Spleen (tissue), 7 donors: Measurements from ENCODE around the gene TUBB1.
A peak's percentile ranks its signal among the peaks of the same experiment; 100 is the strongest.

Experiments
- CTCF ChIP-seq, 11 experiments: fragments of 200-600 bp in 7 of 11; fragments of 450-650 bp in 4 of 11; sonication (generic) in 4 of 11; IDR thresholded peaks in 8 of 11; conservative IDR thresholded peaks in 3 of 11; 1 replicate in 7 of 11; 2 replicates in 4 of 11; pipeline versions ENCODE4 v1.4.0 to v1.8.0; 2016 to 2021; ENCODE audit warnings: antibody characterized with exemption in 11 of 11, inconsistent platforms in 4 of 11, mild to moderate bottlenecking in 1 of 11
- POLR2A ChIP-seq, 3 donors: fragments of 450-650 bp; IDR thresholded peaks; one replicate each; pipeline ENCODE4 v1.5.1; 2017; ENCODE audit warnings: antibody characterized with exemption in 3 of 3, mild to moderate bottlenecking in 1 of 3
- donor health status: DM: no; HTN: no; CAD: no; lungs with moderate emphysema.
- donor health status: DM: no; HTN: no; CAD: no.
- donor health status: DM: no; HTN: no; CAD: no.

DNA sequence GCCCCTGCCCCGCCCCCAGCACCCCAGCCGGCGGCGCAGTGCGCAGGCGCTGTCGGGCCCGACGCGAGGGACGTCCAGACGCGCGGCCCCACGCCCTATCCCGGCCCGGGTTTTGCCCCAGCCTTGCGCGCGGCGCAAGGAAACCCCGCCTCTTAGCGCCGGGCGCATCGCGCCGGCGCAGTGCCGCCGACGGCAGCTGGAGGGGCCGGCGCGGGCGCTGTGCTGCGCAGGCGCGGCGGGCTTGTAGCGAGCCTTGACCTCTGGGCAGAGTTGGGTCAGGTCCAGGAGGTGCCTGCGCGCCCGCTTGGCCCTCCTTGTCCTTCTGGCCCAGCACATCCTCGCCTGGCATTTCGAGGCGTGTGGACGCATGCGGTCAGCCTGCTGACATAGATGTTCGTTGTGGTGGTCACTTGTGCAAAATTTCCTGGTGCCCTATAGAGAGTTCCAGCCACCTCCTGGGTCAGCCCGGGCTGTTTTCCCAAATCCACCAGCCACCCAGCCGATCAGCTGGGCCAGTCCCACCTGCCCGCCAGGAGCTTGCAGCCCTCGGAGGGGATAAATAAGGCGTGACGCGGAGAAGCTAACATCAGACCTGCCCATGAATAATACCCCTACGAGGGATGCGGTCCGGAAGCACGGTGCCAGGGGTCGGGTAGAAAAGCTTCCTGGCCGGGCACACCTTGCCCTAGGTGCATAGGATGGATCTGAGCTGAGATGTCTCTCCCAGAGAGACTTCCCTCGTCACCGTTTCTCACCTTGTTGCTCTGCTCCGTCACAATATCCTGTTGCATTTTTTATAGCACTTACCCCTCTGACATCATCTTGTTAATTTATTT is 23.8 kb downstream of the TUBB1 start:
- TF ChIP-seq CTCF (IDR thresholded peaks at IDR 0.05 in 8 of 11, conservative IDR thresholded peaks at IDR 0.05 in 3 of 11) (peak in 6 of 11 experiments; percentile 15 to 65 (median 40)), POLR2A (IDR thresholded peaks at IDR 0.05) (peak in 1 of 3 donors; percentile 19)
